Tibial nerve (tissue), 4 donors: Measurements from ENCODE around the gene ELFN1. TPM values are rescaled to one million over a fixed set of nuclear protein-coding genes. Genes with fewer than 3 reads are reported as not detected.

Source experiments
- DNase-seq, 2 donors: peaks; one replicate each; pipeline ENCODE4 v3.0.0-alpha.2; 2019; ENCODE audit warnings: low spot score in 2 of 2
- H3K27ac ChIP-seq, 4 donors: fragments of 200-600 bp; sonication (generic) in 3 of 4; one replicate each; pipeline ENCODE4 v1.5.1; 2017 to 2019; ENCODE audit warnings: mild to moderate bottlenecking in 1 of 4
- H3K27me3 ChIP-seq, 2 donors: fragments of 200-600 bp; sonication (generic) in 1 of 2; one replicate each; pipeline versions ENCODE4 v1.5.1 to v1.6.0; 2017 to 2019
- H3K36me3 ChIP-seq, 3 donors: fragments of 200-600 bp; sonication (generic); one replicate each; pipeline ENCODE4 v1.5.1; 2018 to 2019
- H3K4me1 ChIP-seq, 4 donors: fragments of 200-600 bp; sonication (generic) in 3 of 4; one replicate each; pipeline ENCODE4 v1.5.1; 2017 to 2019
- H3K4me3 ChIP-seq, 4 donors: fragments of 200-600 bp; sonication (generic) in 3 of 4; one replicate each; pipeline ENCODE4 v1.5.1; 2017 to 2019; ENCODE audit warnings: mild to moderate bottlenecking in 1 of 4, moderate library complexity in 1 of 4
- H3K9me3 ChIP-seq, 4 donors: fragments of 200-600 bp; sonication (generic) in 3 of 4; one replicate each; pipeline ENCODE4 v1.5.1; 2017 to 2019
- CTCF ChIP-seq, 5 experiments: fragments of 200-600 bp in 3 of 5; fragments of 450-650 bp in 2 of 5; sonication (generic) in 3 of 5; IDR thresholded peaks; one replicate each; pipeline ENCODE4 v1.5.1; 2016 to 2019; ENCODE audit warnings: antibody characterized with exemption in 5 of 5, mild to moderate bottlenecking in 3 of 5, moderate library complexity in 2 of 5
- EP300 ChIP-seq, 2 donors: sonication (generic); formaldehyde crosslinking; IDR thresholded peaks; one replicate each; pipeline ENCODE4 v1.6.1; 2017; ENCODE audit warnings: antibody characterized with exemption in 2 of 2, mild to moderate bottlenecking in 1 of 2
- POLR2A ChIP-seq, 2 donors: fragments of 450-650 bp; IDR thresholded peaks; one replicate each; pipeline ENCODE4 v1.6.1; 2017; ENCODE audit warnings: antibody characterized with exemption in 2 of 2, mild to moderate bottlenecking in 2 of 2, moderate library complexity in 2 of 2
- WGBS, 2 donors: methylation state at CpG; one replicate each; pipeline ENCODE4 v1.1.5; 2018; 5-methylcytosine and 5-hydroxymethylcytosine counted together
- total RNA-seq, 4 donors: library from RNA; depleted of rRNA; stranded (reverse); fragments of >200 nt; gene quantifications; one replicate each; pipeline ENCODE4 v1.1.0, GENCODE V29; 2016

Gene ELFN1
- total RNA-seq, 4 donors from 2014 or later, result 0.21 to 2.4 (median 1.5) TPM

- Histone ChIP-seq H3K4me3 (no peak overlapping the region), H3K4me1 (no peaks in the 10 kb centered on the region), H3K27ac (no peak overlapping the region), H3K36me3 (no peaks in the 10 kb centered on the region), H3K27me3 (no peaks in the 10 kb centered on the region), H3K9me3 (peaks cover 0 to 22% (median 0%) of the 10 kb centered on the region in 4 donors)
- 68 to 76% methylated on average over 18 of the region's 18 CpGs for WGBS, 2 donors
- DNase-seq, result no peak
- no peak for TF ChIP-seq EP300 (IDR thresholded peaks at IDR 0.05)
- no peak for TF ChIP-seq POLR2A (IDR thresholded peaks at IDR 0.05)
- no peak for TF ChIP-seq CTCF (IDR thresholded peaks at IDR 0.05)
Measured at GRCh38 chr7:1624999-1625927, 44.8 kb upstream of the ELFN1 start.

- Histone ChIP-seq H3K4me1 (no peaks in the 10 kb centered on the region), H3K4me3 (no peak overlapping the region), H3K27me3 (no peaks in the 10 kb centered on the region), H3K9me3 (peaks cover 0 to 23% (median 0%) of the 10 kb centered on the region in 4 donors), H3K27ac (no peak overlapping the region), H3K36me3 (no peaks in the 10 kb centered on the region)
- TF ChIP-seq POLR2A (IDR thresholded peaks at IDR 0.05) (no peak), CTCF (IDR thresholded peaks at IDR 0.05) (no peak), EP300 (IDR thresholded peaks at IDR 0.05) (no peak)
- WGBS, 2 donors, result 74 to 85% methylated on average over 1 of the region's 1 CpG
- no peak for DNase-seq
Measured at GRCh38 chr7:1626769-1627168, 43.3 kb upstream of the ELFN1 start.

- 91 to 94% methylated on average over 3 of the region's 3 CpGs for WGBS, 2 donors
- Histone ChIP-seq H3K36me3 (no peaks in the 10 kb centered on the region), H3K4me1 (no peaks in the 10 kb centered on the region), H3K9me3 (peaks cover 0 to 46% (median 2%) of the 10 kb centered on the region in 4 donors), H3K27me3 (no peaks in the 10 kb centered on the region), H3K27ac (no peak overlapping the region), H3K4me3 (no peak overlapping the region)
- no peak for DNase-seq
- TF ChIP-seq POLR2A (IDR thresholded peaks at IDR 0.05) (no peak), EP300 (IDR thresholded peaks at IDR 0.05) (no peak), CTCF (IDR thresholded peaks at IDR 0.05) (no peak)
Measured at GRCh38 chr7:1630700-1631336, 39.3 kb upstream of the ELFN1 start.

- DNase-seq, result no peak
Measured at GRCh38 chr7:1631678-1632077, 38.4 kb upstream of the ELFN1 start.

More at GRCh38 chr7:1631678-1632077, 38.4 kb upstream of the ELFN1 start:
- Histone ChIP-seq H3K4me1 (no peaks in the 10 kb centered on the region), H3K9me3 (peaks cover 0 to 55% (median 2%) of the 10 kb centered on the region in 4 donors), H3K36me3 (no peaks in the 10 kb centered on the region), H3K4me3 (no peak overlapping the region), H3K27ac (no peak overlapping the region), H3K27me3 (no peaks in the 10 kb centered on the region)
- TF ChIP-seq EP300 (IDR thresholded peaks at IDR 0.05) (no peak), CTCF (IDR thresholded peaks at IDR 0.05) (no peak), POLR2A (IDR thresholded peaks at IDR 0.05) (no peak)
- 89% methylated on average over 5 of the region's 5 CpGs for whole genome bisulfite sequencing, 2 donors
